GM21360 (cell line): Measurements from ENCODE around the gene DDX54.
"Not testable (repeated sequence)": the region's sequence is repeated elsewhere in the genome, so short reads cannot be mapped to it uniquely, and the experiment has no call there.

Experiments
- ATAC-seq: cut with Tn5 transposase; IDR thresholded peaks from one replicate; pipeline ENCODE4 v1.9.1; 2021; ENCODE audit warnings: mild to moderate bottlenecking, moderate library complexity; ENCODE audit not compliant: unreplicated experiment

DDX54 gene

GRCh38 chr12:113221181-113221996, 36.1 kb upstream of the DDX54 start, which contains the start of gene TPCN1:
TSS of gene TPCN1 (plus strand) at chr12:113221464. CDS start at chr12:113226853, 5,389 bp downstream.
- peak; percentile 83 for ATAC-seq

GRCh38 chr12:113220593-113221180, 35.4 kb upstream of the DDX54 start:
- ATAC-seq = no peak

- no peak for ATAC-seq
Measured at GRCh38 chr12:113216027-113216426, 30.7 kb upstream of the DDX54 start.

- no peak for ATAC-seq
Measured at GRCh38 chr12:113214895-113215400, 29.7 kb upstream of the DDX54 start.

- no peak for ATAC-seq
Measured at GRCh38 chr12:113211160-113211559, 25.9 kb upstream of the DDX54 start.

GRCh38 chr12:113208041-113208934, 23.0 kb upstream of the DDX54 start:
- ATAC-seq = peak; percentile 67

- no peak for ATAC-seq
Measured at GRCh38 chr12:113207613-113208040, 22.3 kb upstream of the DDX54 start.

GRCh38 chr12:113206802-113207201, 21.5 kb upstream of the DDX54 start:
- not testable (repeated sequence) for ATAC-seq

- ATAC-seq = no peak
Measured at GRCh38 chr12:113204804-113205203, 19.5 kb upstream of the DDX54 start.

- no peak for ATAC-seq
Measured at GRCh38 chr12:113203852-113204760, 18.8 kb upstream of the DDX54 start.

GRCh38 chr12:113202300-113203075, 17.2 kb upstream of the DDX54 start:
- ATAC-seq = no peak

GRCh38 chr12:113201187-113202177, 16.2 kb upstream of the DDX54 start:
- ATAC-seq = no peak

GRCh38 chr12:113200021-113200797, 14.9 kb upstream of the DDX54 start:
- no peak for ATAC-seq

GRCh38 chr12:113198296-113198695, 13.0 kb upstream of the DDX54 start:
- ATAC-seq = no peak

GRCh38 chr12:113197518-113198077, 12.3 kb upstream of the DDX54 start:
- no peak for ATAC-seq

GRCh38 chr12:113196990-113197389, 11.7 kb upstream of the DDX54 start:
- peak; percentile 78 for ATAC-seq

GRCh38 chr12:113196582-113196981, 11.3 kb upstream of the DDX54 start:
- ATAC-seq = peak; percentile 7
